Liver (tissue), 2 donors: ENCODE measurements around the gene POLR2C.

Experiments
- YY1 ChIP-seq: IDR thresholded peaks from 2 replicates; pipeline ENCODE4 v1.6.1; 2016; ENCODE audit warnings: antibody characterized with exemption, mild to moderate bottlenecking
- TF ChIP-seq, protein P1 (sequence below): fragments of 150-350 bp; IDR thresholded peaks from 2 replicates; pipeline ENCODE4 v1.5.1; 2017; ENCODE audit warnings: improper control_type of control experiment, low read depth, low read length; ENCODE audit not compliant: missing input control
- donor health status: healthy.

DNA sequence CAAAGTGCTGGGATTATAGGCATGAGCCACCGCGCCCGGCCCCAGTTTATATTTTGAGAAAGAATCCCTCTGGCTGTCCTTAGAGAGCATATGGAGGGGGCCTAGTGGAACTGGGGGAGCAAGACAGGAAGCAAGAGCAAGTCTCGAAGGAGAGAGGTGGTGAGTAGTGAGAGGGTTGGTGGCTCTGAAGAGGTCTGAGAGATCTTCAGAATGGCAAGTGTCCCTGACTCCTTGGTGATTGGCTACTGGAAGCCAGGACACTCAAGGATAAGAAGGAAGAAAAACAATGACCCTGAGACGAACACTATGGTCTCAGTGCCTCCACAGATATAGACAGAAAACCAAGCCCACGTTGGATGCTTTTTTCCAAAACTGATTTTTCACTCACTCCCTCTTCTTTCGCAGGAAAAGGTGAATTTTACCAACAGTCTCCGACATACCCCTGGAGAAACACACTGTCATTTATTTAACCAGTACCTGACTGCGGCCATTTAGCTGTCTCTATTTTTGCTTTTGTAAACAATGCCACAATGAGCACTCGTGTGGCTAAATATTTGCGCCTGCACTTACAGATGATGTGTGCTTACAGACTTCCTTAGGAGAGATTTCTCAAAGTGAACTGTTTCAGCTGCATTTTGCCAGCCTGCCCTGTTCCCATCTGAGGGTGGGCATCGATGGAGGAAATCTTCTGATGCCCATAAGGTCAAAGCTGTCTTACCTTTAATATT is 39.7 kb downstream of the POLR2C start:
- TF ChIP-seq, protein P1, sequence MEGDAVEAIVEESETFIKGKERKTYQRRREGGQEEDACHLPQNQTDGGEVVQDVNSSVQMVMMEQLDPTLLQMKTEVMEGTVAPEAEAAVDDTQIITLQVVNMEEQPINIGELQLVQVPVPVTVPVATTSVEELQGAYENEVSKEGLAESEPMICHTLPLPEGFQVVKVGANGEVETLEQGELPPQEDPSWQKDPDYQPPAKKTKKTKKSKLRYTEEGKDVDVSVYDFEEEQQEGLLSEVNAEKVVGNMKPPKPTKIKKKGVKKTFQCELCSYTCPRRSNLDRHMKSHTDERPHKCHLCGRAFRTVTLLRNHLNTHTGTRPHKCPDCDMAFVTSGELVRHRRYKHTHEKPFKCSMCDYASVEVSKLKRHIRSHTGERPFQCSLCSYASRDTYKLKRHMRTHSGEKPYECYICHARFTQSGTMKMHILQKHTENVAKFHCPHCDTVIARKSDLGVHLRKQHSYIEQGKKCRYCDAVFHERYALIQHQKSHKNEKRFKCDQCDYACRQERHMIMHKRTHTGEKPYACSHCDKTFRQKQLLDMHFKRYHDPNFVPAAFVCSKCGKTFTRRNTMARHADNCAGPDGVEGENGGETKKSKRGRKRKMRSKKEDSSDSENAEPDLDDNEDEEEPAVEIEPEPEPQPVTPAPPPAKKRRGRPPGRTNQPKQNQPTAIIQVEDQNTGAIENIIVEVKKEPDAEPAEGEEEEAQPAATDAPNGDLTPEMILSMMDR: no peak
- TF ChIP-seq YY1: no peak
